Endothelial cell of umbilical vein (primary cell): Measurements from ENCODE around the gene TREH. TPM values are rescaled to one million over a fixed set of nuclear protein-coding genes. Genes with fewer than 3 reads are reported as not detected.

ENCODE experiments used
- BruUV-seq: library from RNA; stranded (reverse); fragments of 400-500 nt; replicated peaks from 2 replicates; lab custom pipeline; 2021; lab: Mats Ljungman, UMichigan
- CTCF ChIA-PET: fragments of 300-600, 350-600 bp; sonication (Branson Sonifier 250); formaldehyde crosslinking; loops from one replicate; lab custom pipeline; 2021; ENCODE audit warnings: antibody characterized with exemption, inconsistent platforms; lab: Charles Lee
- POLR2A ChIA-PET: fragments of 300-600, 350-600 bp; sonication (Branson Sonifier 250); formaldehyde crosslinking; loops from one replicate; lab custom pipeline; 2021; ENCODE audit warnings: antibody characterized with exemption, inconsistent platforms; lab: Charles Lee
- DNase-seq: peaks from one replicate; pipeline ENCODE4 v3.0.0-alpha.2; 2011; ENCODE audit warnings: low read depth, low spot score
- FAIRE-seq: peaks from 2 replicates; lab custom pipeline; 2011; peaks lifted over from hg19 to GRCh38; lab: Jason Lieb, UNC
- H2AFZ ChIP-seq: 2 replicates; pipeline ENCODE4 v1.6.0; 2012; ENCODE audit warnings: low read depth, low read length, control low read depth, inconsistent platforms
- H3K27ac ChIP-seq: 2 replicates; pipeline ENCODE4 v1.5.1; 2011; ENCODE audit warnings: low read depth, mild to moderate bottlenecking, control low read depth, low read length, moderate library complexity; ENCODE audit not compliant: insufficient read depth
- H3K27me3 ChIP-seq, 2 experiments: 2 replicates each; pipeline versions ENCODE4 v1.6.0 to v1.6.1; 2011; ENCODE audit warnings: low read length in 2 of 2, mixed read lengths in 1 of 2; ENCODE audit not compliant: control insufficient read depth in 2 of 2, insufficient read depth in 2 of 2
- H3K36me3 ChIP-seq, 2 experiments: 2 replicates in 1 of 2; 3 replicates in 1 of 2; pipeline ENCODE4 v1.5.1; 2011; ENCODE audit warnings: low read length in 2 of 2, mild to moderate bottlenecking in 1 of 2, moderate library complexity in 1 of 2; ENCODE audit not compliant: control insufficient read depth in 2 of 2, insufficient read depth in 2 of 2; ENCODE audit errors: extremely low read depth in 1 of 2
- H3K4me1 ChIP-seq: 3 replicates; pipeline ENCODE4 v1.5.1; 2011; ENCODE audit warnings: mild to moderate bottlenecking, low read length; ENCODE audit not compliant: control insufficient read depth, insufficient read depth; ENCODE audit errors: extremely low read depth
- H3K4me2 ChIP-seq: 2 replicates; pipeline ENCODE4 v1.6.1; 2011; ENCODE audit warnings: low read length, control low read depth, mixed read lengths; ENCODE audit not compliant: insufficient read depth
- H3K4me3 ChIP-seq, 3 experiments: fragments of 200-600 bp in 1 of 3; sonication (generic), shearing (Covaris generic) in 1 of 3; replicated peaks in 1 of 3; 2 replicates each; pipeline ENCODE4 v1.5.1; 2011 to 2016; ENCODE audit warnings: control low read depth in 3 of 3, low read length in 3 of 3, mild to moderate bottlenecking in 2 of 3, inconsistent platforms in 1 of 3, low read depth in 1 of 3, moderate library complexity in 1 of 3; ENCODE audit not compliant: insufficient read depth in 1 of 3
- H3K79me2 ChIP-seq: 2 replicates; pipeline ENCODE4 v1.6.0; 2012; ENCODE audit warnings: low read length, inconsistent platforms; ENCODE audit not compliant: control insufficient read depth, insufficient read depth
- H3K9ac ChIP-seq: replicated peaks from 2 replicates; pipeline ENCODE3; 2011; ENCODE audit warnings: low read length, control low read depth; ENCODE audit not compliant: insufficient read depth; ENCODE audit errors: extremely low read depth
- H3K9me1 ChIP-seq: replicated peaks from 3 replicates; pipeline ENCODE4 v1.6.0; 2011; ENCODE audit warnings: mild to moderate bottlenecking, low read length; ENCODE audit not compliant: control insufficient read depth, insufficient read depth; ENCODE audit errors: extremely low read depth
- H3K9me3 ChIP-seq: replicated peaks from 2 replicates; pipeline ENCODE4 v1.5.1; 2012; ENCODE audit warnings: low read length, inconsistent platforms; ENCODE audit not compliant: control insufficient read depth, insufficient read depth
- H4K20me1 ChIP-seq: replicated peaks from 2 replicates; pipeline ENCODE3; 2011; ENCODE audit warnings: mild to moderate bottlenecking, low read length; ENCODE audit not compliant: control insufficient read depth, insufficient read depth; ENCODE audit errors: extremely low read depth
- EZH2 ChIP-seq: IDR thresholded peaks from 2 replicates; pipeline ENCODE4 v1.6.1; 2012; ENCODE audit warnings: borderline replicate concordance, low read depth, mild to moderate bottlenecking, moderate library complexity, low read length, inconsistent platforms; ENCODE audit not compliant: severe bottlenecking
- FOS ChIP-seq: IDR thresholded peaks from 2 replicates; pipeline ENCODE4 v1.6.1; 2011; ENCODE audit warnings: mild to moderate bottlenecking, low read length, moderate library complexity, borderline replicate concordance; ENCODE audit not compliant: insufficient read depth
- GATA2 ChIP-seq: IDR thresholded peaks from 2 replicates; pipeline ENCODE4 v1.7.0; 2011; ENCODE audit warnings: low read depth, mild to moderate bottlenecking, moderate library complexity, mixed read lengths, low read length; ENCODE audit not compliant: insufficient read length, insufficient read depth
- JUN ChIP-seq: IDR thresholded peaks from 2 replicates; pipeline ENCODE4 v1.6.1; 2011; ENCODE audit warnings: borderline replicate concordance, low read depth; ENCODE audit not compliant: insufficient read length, insufficient read depth
- MYC ChIP-seq: IDR thresholded peaks from one replicate; pipeline ENCODE4 v1.6.1; 2011; ENCODE audit warnings: mild to moderate bottlenecking, low read depth, low read length
- POLR2A ChIP-seq: IDR thresholded peaks from 2 replicates; pipeline ENCODE4 v1.6.1; 2012; ENCODE audit warnings: low read depth, mild to moderate bottlenecking, control low read depth, low read length
- POLR2AphosphoS5 ChIP-seq: IDR thresholded peaks from 2 replicates; pipeline ENCODE4 v1.6.1; 2012; ENCODE audit warnings: low read depth, mild to moderate bottlenecking, control low read depth, low read length, moderate library complexity; ENCODE audit not compliant: insufficient read depth
- dilution Hi-C: fragments of 300-500 bp; cut with MboI; formaldehyde crosslinking; loops from one replicate; pipeline ENCODE4 v1.15.0; 2019; ENCODE audit warnings: low sequenced_read_pairs; ENCODE audit not compliant: extremely low pct_ligation_motif_present
- intact Hi-C: fragments of 100-400 bp; cut with micrococcal nuclease; formaldehyde crosslinking; loops from one replicate; pipeline ENCODE4 v1.10.0; 2022
- polyA plus RNA-seq, 4 experiments: library from polyadenylated mRNA; depleted of rRNA in 3 of 4; stranded (reverse) in 3 of 4; unstranded in 1 of 4; fragments of >200 nt; gene quantifications; 2 replicates each; pipeline versions ENCODE4 v1.2.1 to v1.2.3, GENCODE V29; 2011 to 2012; ENCODE audit warnings: missing spikeins in 1 of 4
- total RNA-seq: library from RNA; stranded (reverse); gene quantifications from 2 replicates; pipeline ENCODE4 v1.2.3, GENCODE V29; 2021
- TF ChIP-seq, protein P1 (sequence below): IDR thresholded peaks from 2 replicates; pipeline ENCODE4 v1.6.1; 2011; ENCODE audit not compliant: insufficient read depth, insufficient read length
- TF ChIP-seq, protein P2 (sequence below), 2 donors: IDR thresholded peaks; 1 replicate in 1 of 2; 2 replicates in 1 of 2; pipeline ENCODE4 v1.5.1; 2011; ENCODE audit warnings: low read length in 2 of 2, mild to moderate bottlenecking in 2 of 2, moderate library complexity in 2 of 2, control low read depth in 1 of 2, inconsistent platforms in 1 of 2, low read depth in 1 of 2; ENCODE audit not compliant: insufficient read depth in 1 of 2; ENCODE audit errors: extremely low read depth in 1 of 2

Gene TREH
- total and polyA plus RNA-seq, 2 donors (not counting 3 experiments of a cell fraction or from before 2014, with no cell fraction given) = not detected

DNA sequence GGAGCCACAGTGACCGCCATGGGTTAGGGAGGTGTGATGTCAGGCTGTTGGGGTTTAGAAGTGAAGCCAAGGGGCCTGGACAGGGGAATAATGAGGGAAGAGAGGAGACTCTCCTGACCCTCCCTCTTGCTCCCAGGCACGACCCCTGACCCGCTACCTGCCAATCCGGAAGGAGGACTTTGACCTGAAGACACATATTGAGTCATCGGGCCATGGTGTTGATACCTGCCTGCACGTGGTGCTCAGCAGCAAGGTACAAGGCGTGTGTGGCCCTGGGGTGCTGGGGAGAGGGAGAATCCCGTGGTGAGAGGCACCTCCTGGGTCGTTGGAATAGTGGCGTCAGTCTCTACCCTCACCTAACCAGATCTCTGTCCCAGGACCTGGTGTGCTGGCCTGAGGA, 29.5 kb downstream of the TREH start:
- intact Hi-C loops (no loop called here), dilution Hi-C loops (no loop called here)
- H3K36me3 ChIP-seq = peaks cover 34 to 50% of the 10 kb centered on the region in 2 experiments
- no peak overlapping the region for H3K9ac ChIP-seq
- H3K27ac ChIP-seq = no peak overlapping the region
- H2AFZ ChIP-seq = no peak overlapping the region
- no peaks in the 10 kb centered on the region for H3K4me1 ChIP-seq
- H4K20me1 ChIP-seq = no peaks in the 10 kb centered on the region
- CTCF ChIA-PET = interaction anchor here (0.6 to 1.6 kb wide), 3 partner anchors 9 to 55 kb away, joined by 3 to 5 read pairs (median 4); no protein-coding TSS in a partner anchor
- no peaks in the 10 kb centered on the region for H3K27me3 ChIP-seq
- FAIRE-seq (no peak), DNase-seq (no peak)
- no peak overlapping the region for H3K4me2 ChIP-seq
- H3K4me3 ChIP-seq = no peak overlapping the region
- no peaks in the 10 kb centered on the region for H3K9me1 ChIP-seq
- POLR2A ChIA-PET = no interaction called here
- no peaks in the 10 kb centered on the region for H3K9me3 ChIP-seq
- BruUV-seq = no TSS peak
- TF ChIP-seq, protein P1, sequence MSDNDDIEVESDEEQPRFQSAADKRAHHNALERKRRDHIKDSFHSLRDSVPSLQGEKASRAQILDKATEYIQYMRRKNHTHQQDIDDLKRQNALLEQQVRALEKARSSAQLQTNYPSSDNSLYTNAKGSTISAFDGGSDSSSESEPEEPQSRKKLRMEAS = no peak
- TF ChIP-seq, protein P2, sequence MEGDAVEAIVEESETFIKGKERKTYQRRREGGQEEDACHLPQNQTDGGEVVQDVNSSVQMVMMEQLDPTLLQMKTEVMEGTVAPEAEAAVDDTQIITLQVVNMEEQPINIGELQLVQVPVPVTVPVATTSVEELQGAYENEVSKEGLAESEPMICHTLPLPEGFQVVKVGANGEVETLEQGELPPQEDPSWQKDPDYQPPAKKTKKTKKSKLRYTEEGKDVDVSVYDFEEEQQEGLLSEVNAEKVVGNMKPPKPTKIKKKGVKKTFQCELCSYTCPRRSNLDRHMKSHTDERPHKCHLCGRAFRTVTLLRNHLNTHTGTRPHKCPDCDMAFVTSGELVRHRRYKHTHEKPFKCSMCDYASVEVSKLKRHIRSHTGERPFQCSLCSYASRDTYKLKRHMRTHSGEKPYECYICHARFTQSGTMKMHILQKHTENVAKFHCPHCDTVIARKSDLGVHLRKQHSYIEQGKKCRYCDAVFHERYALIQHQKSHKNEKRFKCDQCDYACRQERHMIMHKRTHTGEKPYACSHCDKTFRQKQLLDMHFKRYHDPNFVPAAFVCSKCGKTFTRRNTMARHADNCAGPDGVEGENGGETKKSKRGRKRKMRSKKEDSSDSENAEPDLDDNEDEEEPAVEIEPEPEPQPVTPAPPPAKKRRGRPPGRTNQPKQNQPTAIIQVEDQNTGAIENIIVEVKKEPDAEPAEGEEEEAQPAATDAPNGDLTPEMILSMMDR (IDR thresholded peaks at IDR 0.05; ENCODE audit: extremely low read depth in 1 of 2, insufficient read depth in 1 of 2, low read depth in 1 of 2, low read length in 2 of 2) = no peak
- TF ChIP-seq MYC (no peak), GATA2 (no peak), EZH2 (no peak), JUN (no peak), POLR2A (no peak), FOS (no peak), POLR2AphosphoS5 (no peak)
- no peaks in the 10 kb centered on the region for H3K79me2 ChIP-seq
